ENCODE data around the gene USP46. TPM values are rescaled to one million over a fixed set of nuclear protein-coding genes. Genes with fewer than 3 reads are reported as not detected.

The USP46 gene
- total RNA-seq, 1 donor from 2014 or later, result 32.4 TPM

DNA sequence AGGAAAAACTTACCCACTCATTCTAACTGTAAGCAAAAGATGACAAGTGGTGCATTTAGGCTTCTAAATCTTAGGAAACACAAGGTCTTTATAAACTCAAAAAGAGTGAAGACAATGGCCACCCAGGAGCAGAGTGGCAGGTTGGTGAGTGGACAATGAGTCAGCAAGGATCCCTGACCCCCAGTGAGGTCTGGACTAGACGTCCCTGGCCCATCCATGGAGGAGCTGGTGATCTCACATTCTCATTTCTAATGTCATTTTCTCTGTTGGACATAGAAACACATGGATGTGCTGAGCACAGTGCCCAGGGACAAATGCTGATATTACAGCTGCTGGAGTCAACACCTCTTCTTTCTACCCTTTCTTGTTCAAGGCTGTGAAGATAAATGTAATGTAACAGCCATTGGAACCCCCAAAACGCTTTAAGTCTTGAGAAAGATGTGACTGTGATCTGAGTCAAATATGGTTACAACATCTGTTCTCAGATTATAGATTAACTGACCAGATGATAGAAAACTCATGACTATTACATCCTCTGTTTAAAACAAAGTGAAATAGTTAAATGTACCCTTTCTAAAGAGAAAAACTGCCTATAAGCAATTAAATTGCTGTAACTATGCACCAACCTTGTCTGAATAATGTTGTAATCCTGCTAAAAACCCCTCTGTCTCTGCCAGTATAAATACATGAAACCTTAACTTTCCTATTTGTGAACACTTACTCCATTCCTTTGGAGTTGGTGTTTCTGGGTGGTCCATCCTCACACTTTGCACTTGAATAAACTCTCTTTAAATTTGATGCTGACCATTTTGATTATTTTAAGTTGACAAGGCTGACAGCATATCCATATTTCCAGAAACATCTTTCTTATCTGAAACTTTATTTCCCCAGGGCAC is 92.7 kb downstream of the USP46 start:
- no peak overlapping the region for H3K4me3 Mint-ChIP-seq (ENCODE audit: unreplicated experiment)
- H3K27ac Mint-ChIP-seq (ENCODE audit: unreplicated experiment), result no peak overlapping the region
- no peak for DNase-seq (ENCODE audit: low spot score)
- TF ChIP-seq, protein P1, sequence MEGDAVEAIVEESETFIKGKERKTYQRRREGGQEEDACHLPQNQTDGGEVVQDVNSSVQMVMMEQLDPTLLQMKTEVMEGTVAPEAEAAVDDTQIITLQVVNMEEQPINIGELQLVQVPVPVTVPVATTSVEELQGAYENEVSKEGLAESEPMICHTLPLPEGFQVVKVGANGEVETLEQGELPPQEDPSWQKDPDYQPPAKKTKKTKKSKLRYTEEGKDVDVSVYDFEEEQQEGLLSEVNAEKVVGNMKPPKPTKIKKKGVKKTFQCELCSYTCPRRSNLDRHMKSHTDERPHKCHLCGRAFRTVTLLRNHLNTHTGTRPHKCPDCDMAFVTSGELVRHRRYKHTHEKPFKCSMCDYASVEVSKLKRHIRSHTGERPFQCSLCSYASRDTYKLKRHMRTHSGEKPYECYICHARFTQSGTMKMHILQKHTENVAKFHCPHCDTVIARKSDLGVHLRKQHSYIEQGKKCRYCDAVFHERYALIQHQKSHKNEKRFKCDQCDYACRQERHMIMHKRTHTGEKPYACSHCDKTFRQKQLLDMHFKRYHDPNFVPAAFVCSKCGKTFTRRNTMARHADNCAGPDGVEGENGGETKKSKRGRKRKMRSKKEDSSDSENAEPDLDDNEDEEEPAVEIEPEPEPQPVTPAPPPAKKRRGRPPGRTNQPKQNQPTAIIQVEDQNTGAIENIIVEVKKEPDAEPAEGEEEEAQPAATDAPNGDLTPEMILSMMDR (IDR thresholded peaks at IDR 0.05; ENCODE audit: unreplicated experiment), result no peak
- H3K4me1 Mint-ChIP-seq (ENCODE audit: unreplicated experiment), result no peaks in the 10 kb centered on the region
- H3K9me3 Mint-ChIP-seq (ENCODE audit: unreplicated experiment), result no peaks in the 10 kb centered on the region
- H3K36me3 Mint-ChIP-seq (ENCODE audit: low read depth, unreplicated experiment), result no peaks in the 10 kb centered on the region
- H3K27me3 Mint-ChIP-seq (ENCODE audit: unreplicated experiment), result peaks cover 4% of the 10 kb centered on the region

DNA sequence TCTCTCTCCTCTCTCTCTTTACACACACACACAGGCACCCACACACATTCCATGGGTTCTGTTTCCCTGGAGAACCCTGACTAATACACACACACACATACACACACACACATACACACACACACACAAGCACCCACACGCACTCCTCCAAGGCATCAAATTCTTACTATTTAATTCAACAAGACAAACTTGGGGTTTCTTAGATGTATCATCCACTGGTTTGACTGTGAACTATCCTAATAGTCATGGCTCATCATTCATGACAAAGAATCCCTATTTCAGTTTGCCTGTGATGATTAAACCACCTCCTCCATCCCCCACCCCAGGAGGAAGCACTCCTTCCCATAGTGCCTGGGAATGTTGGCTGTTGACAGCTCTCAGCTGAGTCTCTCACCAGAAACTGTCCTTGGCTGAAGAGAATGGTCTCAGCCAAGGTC is 98.2 kb downstream of the USP46 start:
- peaks cover 1% of the 10 kb centered on the region for H3K27me3 Mint-ChIP-seq (ENCODE audit: unreplicated experiment)
- no peaks in the 10 kb centered on the region for H3K4me1 Mint-ChIP-seq (ENCODE audit: unreplicated experiment)
- H3K4me3 Mint-ChIP-seq (ENCODE audit: unreplicated experiment), result no peak overlapping the region
- TF ChIP-seq, protein P1 (IDR thresholded peaks at IDR 0.05; ENCODE audit: unreplicated experiment), result no peak
- H3K9me3 Mint-ChIP-seq (ENCODE audit: unreplicated experiment), result no peaks in the 10 kb centered on the region
- no peak for DNase-seq (ENCODE audit: low spot score)
- peak overlapping the region; percentile 9 for H3K27ac Mint-ChIP-seq (ENCODE audit: unreplicated experiment)
- peaks cover 4% of the 10 kb centered on the region for H3K36me3 Mint-ChIP-seq (ENCODE audit: low read depth, unreplicated experiment)

DNA sequence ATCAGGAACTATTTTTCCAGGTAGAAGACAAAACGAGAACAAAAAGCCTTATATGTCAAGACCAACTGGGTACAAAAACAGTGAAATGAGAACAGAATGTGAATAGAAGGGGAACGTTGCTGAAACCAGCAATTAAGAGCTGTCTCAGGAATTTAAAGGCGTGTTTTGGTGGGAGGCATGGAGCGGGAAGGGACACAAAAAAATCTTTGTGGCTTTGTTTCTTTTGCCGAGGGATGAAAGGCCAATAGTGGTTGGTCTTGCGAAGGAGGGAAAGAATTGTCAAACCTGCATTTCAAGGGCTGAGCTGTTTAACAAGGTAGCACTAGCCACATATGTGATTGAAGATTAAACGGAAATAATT is 103.8 kb downstream of the USP46 start:
- Mint-ChIP-seq H3K36me3 (ENCODE audit: low read depth, unreplicated experiment) (peaks cover 4% of the 10 kb centered on the region), H3K27me3 (ENCODE audit: unreplicated experiment) (no peaks in the 10 kb centered on the region), H3K27ac (ENCODE audit: unreplicated experiment) (peak overlapping the region; percentile 9), H3K4me1 (ENCODE audit: unreplicated experiment) (peaks cover 9% of the 10 kb centered on the region), H3K9me3 (ENCODE audit: unreplicated experiment) (no peaks in the 10 kb centered on the region), H3K4me3 (ENCODE audit: unreplicated experiment) (no peak overlapping the region)
- no peak for DNase-seq (ENCODE audit: low spot score)
- TF ChIP-seq, protein P1 (IDR thresholded peaks at IDR 0.05; ENCODE audit: unreplicated experiment), result no peak

DNA sequence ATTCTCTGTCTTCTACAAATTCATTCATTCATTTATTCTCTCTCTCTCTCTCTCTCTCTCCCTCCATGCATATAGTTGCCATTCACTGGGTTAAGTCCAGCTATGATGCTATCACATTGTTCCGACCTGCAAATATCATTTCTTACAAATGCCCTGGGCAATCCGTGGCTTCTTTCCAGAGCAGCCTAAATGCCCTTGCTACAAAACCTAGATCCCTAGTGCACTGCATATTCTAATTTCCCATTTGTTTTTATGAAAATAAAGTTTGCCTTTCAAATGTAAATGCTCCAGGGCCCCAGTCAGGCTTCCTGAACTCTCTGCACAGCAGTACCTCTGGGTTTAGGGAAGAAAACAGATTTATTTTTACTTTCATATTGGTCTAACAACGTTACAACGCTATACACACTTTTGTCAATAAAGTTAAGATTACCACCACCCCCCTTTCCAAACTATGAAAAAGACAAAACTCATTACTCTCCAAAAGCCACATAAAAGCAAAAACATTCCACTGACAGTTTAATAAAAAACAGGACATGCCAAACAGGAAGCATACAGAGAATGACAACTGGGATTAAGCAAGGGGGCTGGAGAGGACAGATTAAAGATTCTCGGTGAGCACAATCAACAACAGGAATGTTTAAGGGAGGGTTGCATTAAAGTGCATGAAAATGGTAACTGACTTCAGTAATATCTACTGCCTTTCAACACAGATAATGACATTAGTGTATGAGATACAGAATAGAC is 104.3 kb downstream of the USP46 start:
- Mint-ChIP-seq H3K9me3 (ENCODE audit: unreplicated experiment) (no peaks in the 10 kb centered on the region), H3K27me3 (ENCODE audit: unreplicated experiment) (no peaks in the 10 kb centered on the region), H3K27ac (ENCODE audit: unreplicated experiment) (peak overlapping the region; percentile 9), H3K4me3 (ENCODE audit: unreplicated experiment) (no peak overlapping the region), H3K36me3 (ENCODE audit: low read depth, unreplicated experiment) (peaks cover 4% of the 10 kb centered on the region), H3K4me1 (ENCODE audit: unreplicated experiment) (peaks cover 10% of the 10 kb centered on the region)
- DNase-seq (ENCODE audit: low spot score), result no peak
- TF ChIP-seq, protein P1 (IDR thresholded peaks at IDR 0.05; ENCODE audit: unreplicated experiment), result no peak

DNA sequence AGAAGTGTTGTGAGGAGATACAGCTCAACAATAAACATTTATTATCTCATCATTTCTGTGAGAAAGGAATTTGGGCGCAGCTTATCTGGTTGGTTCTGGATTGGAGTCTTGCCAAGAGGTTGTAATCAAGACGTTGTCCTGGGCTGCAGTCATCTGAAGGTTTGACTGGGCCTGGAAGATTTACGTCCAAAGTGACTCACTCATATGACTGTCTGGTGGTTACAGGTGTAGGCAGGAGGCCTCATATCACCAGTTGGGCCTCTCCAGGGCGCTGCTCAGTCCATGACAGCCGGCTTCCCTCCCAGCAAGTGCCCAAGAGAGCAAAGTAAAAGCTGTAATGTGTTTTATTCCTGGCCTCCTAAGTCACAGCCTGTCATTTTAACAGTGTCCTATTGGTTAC is 106.3 kb downstream of the USP46 start:
- peaks cover 19% of the 10 kb centered on the region for H3K4me1 Mint-ChIP-seq (ENCODE audit: unreplicated experiment)
- H3K4me3 Mint-ChIP-seq (ENCODE audit: unreplicated experiment), result no peak overlapping the region
- no peaks in the 10 kb centered on the region for H3K9me3 Mint-ChIP-seq (ENCODE audit: unreplicated experiment)
- no peak for DNase-seq (ENCODE audit: low spot score)
- no peak overlapping the region for H3K27ac Mint-ChIP-seq (ENCODE audit: unreplicated experiment)
- TF ChIP-seq, protein P1 (IDR thresholded peaks at IDR 0.05; ENCODE audit: unreplicated experiment), result no peak
- no peaks in the 10 kb centered on the region for H3K27me3 Mint-ChIP-seq (ENCODE audit: unreplicated experiment)
- H3K36me3 Mint-ChIP-seq (ENCODE audit: low read depth, unreplicated experiment), result peaks cover 4% of the 10 kb centered on the region
